MM.1S (cell line): ENCODE results near the gene KMT2E.
"Not testable (repeated sequence)": the region's sequence is repeated elsewhere in the genome, so short reads cannot be mapped to it uniquely, and the experiment has no call there.

Experiments used
- DNase-seq: peaks from one replicate; pipeline ENCODE4 v3.0.0-alpha.2; 2015
- H2AFZ ChIP-seq: fragments of 300-600 bp; sonication (generic); 2 replicates; pipeline ENCODE4 v1.6.0; 2016; ENCODE audit warnings: antibody characterized with exemption, low read length
- H3F3A ChIP-seq: fragments of 300-600 bp; sonication (generic); 2 replicates; pipeline ENCODE4 v1.6.1; 2016; ENCODE audit warnings: mild to moderate bottlenecking, antibody characterized with exemption, low read length, moderate library complexity, mixed read lengths; ENCODE audit not compliant: insufficient read depth
- H3K27ac ChIP-seq: fragments of 300-600 bp; sonication (generic); 2 replicates; pipeline ENCODE4 v1.5.1; 2016; ENCODE audit warnings: mild to moderate bottlenecking, low read length
- H3K27me3 ChIP-seq: fragments of 300-600 bp; sonication (generic); replicated peaks from 2 replicates; pipeline ENCODE4 v1.6.0; 2016; ENCODE audit warnings: low read length; ENCODE audit not compliant: insufficient read depth
- H3K36me3 ChIP-seq: fragments of 300-600 bp; sonication (generic); replicated peaks from 2 replicates; pipeline ENCODE4 v1.6.1; 2016; ENCODE audit warnings: mild to moderate bottlenecking, low read length, mixed read lengths; ENCODE audit not compliant: insufficient read depth
- H3K4me1 ChIP-seq: fragments of 300-600 bp; sonication (generic); 2 replicates; pipeline ENCODE4 v1.6.1; 2016; ENCODE audit warnings: low read length, mixed read lengths
- H3K4me2 ChIP-seq: fragments of 300-600 bp; sonication (generic); 2 replicates; pipeline ENCODE4 v1.6.0; 2016; ENCODE audit warnings: low read depth, low read length
- H3K4me3 ChIP-seq: fragments of 300-600 bp; sonication (generic); 2 replicates; pipeline ENCODE4 v1.5.1; 2016; ENCODE audit warnings: low read length, mixed read lengths
- H3K79me2 ChIP-seq: fragments of 300-600 bp; sonication (generic); 2 replicates; pipeline ENCODE4 v1.6.1; 2016; ENCODE audit warnings: mixed run types, low read length, mixed read lengths
- H3K9ac ChIP-seq: fragments of 300-600 bp; sonication (generic); 2 replicates; pipeline ENCODE4 v1.6.1; 2016; ENCODE audit warnings: low read length, mixed read lengths
- H3K9me2 ChIP-seq: fragments of 300-600 bp; sonication (generic); replicated peaks from 2 replicates; pipeline ENCODE4 v1.6.1; 2016; ENCODE audit warnings: mild to moderate bottlenecking, low read length, mixed read lengths; ENCODE audit not compliant: insufficient read depth
- H3K9me3 ChIP-seq: fragments of 300-600 bp; sonication (generic); replicated peaks from 2 replicates; pipeline ENCODE4 v1.6.1; 2016; ENCODE audit warnings: mild to moderate bottlenecking, low read length, mixed read lengths; ENCODE audit not compliant: insufficient read depth
- H4K20me1 ChIP-seq: fragments of 300-600 bp; sonication (generic); 2 replicates; pipeline ENCODE4 v1.6.1; 2016; ENCODE audit warnings: mild to moderate bottlenecking, low read length, moderate library complexity, mixed read lengths; ENCODE audit not compliant: insufficient read depth
- CTCF ChIP-seq: fragments of 300-600 bp; sonication (generic); IDR thresholded peaks from 2 replicates; pipeline ENCODE4 v1.5.1; 2016; ENCODE audit warnings: antibody characterized with exemption, low read length, mixed read lengths
- EZH2 ChIP-seq: fragments of 300-600 bp; sonication (generic); optimal IDR thresholded peaks from 2 replicates; pipeline ENCODE3; 2017; ENCODE audit warnings: low read depth, mild to moderate bottlenecking, antibody characterized with exemption, low read length, mixed read lengths
- EZH2phosphoT487 ChIP-seq: fragments of 300-600 bp; sonication (generic); IDR thresholded peaks from 2 replicates; pipeline ENCODE4 v1.6.1; 2018; ENCODE audit warnings: antibody characterized with exemption, low read length

The KMT2E gene

GRCh38 chr7:105046414-105046813 lies 32.4 kb downstream of the KMT2E start:
- no peak overlapping the region for H3K4me2 ChIP-seq
- no peak overlapping the region for H3K9ac ChIP-seq
- H3F3A ChIP-seq = 0 out of 2 replicates have a peak, but pooled peaks cover 5% of the 10 kb centered on the region
- no peaks in the 10 kb centered on the region for H3K27me3 ChIP-seq
- peaks cover 17% of the 10 kb centered on the region for H3K36me3 ChIP-seq
- no peaks in the 10 kb centered on the region for H3K9me2 ChIP-seq
- no peaks in the 10 kb centered on the region for H3K9me3 ChIP-seq
- H3K4me3 ChIP-seq = no peak overlapping the region
- H3K79me2 ChIP-seq = peaks cover 98% of the 10 kb centered on the region
- no peak overlapping the region for H3K27ac ChIP-seq
- no peak overlapping the region for H2AFZ ChIP-seq
- peaks cover 16% of the 10 kb centered on the region for H3K4me1 ChIP-seq
- no peak for TF ChIP-seq CTCF
- TF ChIP-seq EZH2phosphoT487 = no peak
- TF ChIP-seq EZH2 = no peak
- H4K20me1 ChIP-seq = 0 out of 2 replicates have a peak, but pooled peaks cover 16% of the 10 kb centered on the region
- DNase-seq = no peak

GRCh38 chr7:105047932-105048331 lies 33.9 kb downstream of the KMT2E start:
- Histone ChIP-seq H3K36me3 (peaks cover 17% of the 10 kb centered on the region), H3K9me3 (no peaks in the 10 kb centered on the region), H2AFZ (no peak overlapping the region), H3K9ac (no peak overlapping the region), H3K27ac (no peak overlapping the region), H3K4me3 (no peak overlapping the region), H3K79me2 (peaks cover 97% of the 10 kb centered on the region), H3K27me3 (no peaks in the 10 kb centered on the region), H3K4me1 (peaks cover 16% of the 10 kb centered on the region), H3K4me2 (no peak overlapping the region), H3F3A (0 out of 2 replicates have a peak, but pooled peaks cover 5% of the 10 kb centered on the region), H3K9me2 (no peaks in the 10 kb centered on the region), H4K20me1 (0 out of 2 replicates have a peak, but pooled peaks cover 16% of the 10 kb centered on the region)
- no peak for TF ChIP-seq EZH2phosphoT487
- TF ChIP-seq EZH2 = no peak
- TF ChIP-seq CTCF = no peak
- no peak for DNase-seq

GRCh38 chr7:105050493-105050892 lies 36.5 kb downstream of the KMT2E start:
- TF ChIP-seq CTCF = no peak
- TF ChIP-seq EZH2phosphoT487 = no peak
- TF ChIP-seq EZH2 = no peak
- H3K27ac ChIP-seq = no peak overlapping the region
- no peaks in the 10 kb centered on the region for H3K4me1 ChIP-seq
- H3K9ac ChIP-seq = no peak overlapping the region
- peaks cover 20% of the 10 kb centered on the region for H3K36me3 ChIP-seq
- H4K20me1 ChIP-seq = 0 out of 2 replicates have a peak, but pooled peaks cover 4% of the 10 kb centered on the region
- H3F3A ChIP-seq = peaks cover 7% of the 10 kb centered on the region; the same call in 1 of the 2 replicates
- H3K4me3 ChIP-seq = no peak overlapping the region
- H3K9me3 ChIP-seq = no peaks in the 10 kb centered on the region
- no peak overlapping the region for H3K4me2 ChIP-seq
- H3K27me3 ChIP-seq = no peaks in the 10 kb centered on the region
- no peak overlapping the region for H2AFZ ChIP-seq
- DNase-seq = no peak
- no peaks in the 10 kb centered on the region for H3K9me2 ChIP-seq
- H3K79me2 ChIP-seq = peaks cover 99% of the 10 kb centered on the region

GRCh38 chr7:105050899-105051298 lies 36.9 kb downstream of the KMT2E start:
- Histone ChIP-seq H3K36me3 (peaks cover 17% of the 10 kb centered on the region), H3K79me2 (peaks cover 99% of the 10 kb centered on the region)
- H3K27me3 ChIP-seq, DNase-seq, H3K4me1 ChIP-seq, H4K20me1 ChIP-seq, H3K4me3 ChIP-seq, H3K9me3 ChIP-seq, H2AFZ ChIP-seq, H3K9me2 ChIP-seq, H3K9ac ChIP-seq, H3F3A ChIP-seq, H3K4me2 ChIP-seq, H3K27ac ChIP-seq: not testable (repeated sequence)
